Measurements from ENCODE around the gene GNG7.

DNA sequence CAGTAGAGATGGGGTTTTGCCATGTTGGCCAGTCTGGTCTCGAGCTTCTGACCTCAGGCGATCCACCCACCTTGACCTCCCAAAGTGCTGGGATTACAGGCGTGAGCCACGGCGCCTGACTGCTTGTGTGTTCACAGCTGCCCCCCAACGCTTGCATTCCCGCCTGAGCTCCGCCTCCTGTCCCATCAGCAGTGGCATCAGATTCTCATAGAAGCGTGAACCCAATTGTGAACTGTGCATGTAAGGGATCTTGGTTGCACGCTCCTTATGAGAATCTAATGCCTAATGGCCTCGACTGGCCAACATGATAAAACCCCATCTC is 150.7 kb downstream of the GNG7 start:
- no peak for TF ChIP-seq CTCF (optimal IDR thresholded peaks at IDR 0.05 in 1 of 3, IDR thresholded peaks at IDR 0.05 in 1 of 3, conservative IDR thresholded peaks at IDR 0.05 in 1 of 3; ENCODE audit: extremely low read depth in 1 of 3, insufficient read depth in 2 of 3, low read length in 3 of 3)
- no peak for TF ChIP-seq EZH2 (IDR thresholded peaks at IDR 0.05; ENCODE audit: low read length)
